MM.1S (cell line): Measurements from ENCODE around the gene POU2AF2.

ENCODE experiments used
- DNase-seq: peaks from one replicate; pipeline ENCODE4 v3.0.0-alpha.2; 2015
- H2AFZ ChIP-seq: fragments of 300-600 bp; sonication (generic); 2 replicates; pipeline ENCODE4 v1.6.0; 2016; ENCODE audit warnings: antibody characterized with exemption, low read length
- H3F3A ChIP-seq: fragments of 300-600 bp; sonication (generic); 2 replicates; pipeline ENCODE4 v1.6.1; 2016; ENCODE audit warnings: mild to moderate bottlenecking, antibody characterized with exemption, low read length, moderate library complexity, mixed read lengths; ENCODE audit not compliant: insufficient read depth
- H3K27ac ChIP-seq: fragments of 300-600 bp; sonication (generic); 2 replicates; pipeline ENCODE4 v1.5.1; 2016; ENCODE audit warnings: mild to moderate bottlenecking, low read length
- H3K27me3 ChIP-seq: fragments of 300-600 bp; sonication (generic); replicated peaks from 2 replicates; pipeline ENCODE4 v1.6.0; 2016; ENCODE audit warnings: low read length; ENCODE audit not compliant: insufficient read depth
- H3K36me3 ChIP-seq: fragments of 300-600 bp; sonication (generic); replicated peaks from 2 replicates; pipeline ENCODE4 v1.6.1; 2016; ENCODE audit warnings: mild to moderate bottlenecking, low read length, mixed read lengths; ENCODE audit not compliant: insufficient read depth
- H3K4me1 ChIP-seq: fragments of 300-600 bp; sonication (generic); 2 replicates; pipeline ENCODE4 v1.6.1; 2016; ENCODE audit warnings: low read length, mixed read lengths
- H3K4me2 ChIP-seq: fragments of 300-600 bp; sonication (generic); 2 replicates; pipeline ENCODE4 v1.6.0; 2016; ENCODE audit warnings: low read depth, low read length
- H3K4me3 ChIP-seq: fragments of 300-600 bp; sonication (generic); 2 replicates; pipeline ENCODE4 v1.5.1; 2016; ENCODE audit warnings: low read length, mixed read lengths
- H3K79me2 ChIP-seq: fragments of 300-600 bp; sonication (generic); 2 replicates; pipeline ENCODE4 v1.6.1; 2016; ENCODE audit warnings: mixed run types, low read length, mixed read lengths
- H3K9ac ChIP-seq: fragments of 300-600 bp; sonication (generic); 2 replicates; pipeline ENCODE4 v1.6.1; 2016; ENCODE audit warnings: low read length, mixed read lengths
- H3K9me2 ChIP-seq: fragments of 300-600 bp; sonication (generic); replicated peaks from 2 replicates; pipeline ENCODE4 v1.6.1; 2016; ENCODE audit warnings: mild to moderate bottlenecking, low read length, mixed read lengths; ENCODE audit not compliant: insufficient read depth
- H3K9me3 ChIP-seq: fragments of 300-600 bp; sonication (generic); replicated peaks from 2 replicates; pipeline ENCODE4 v1.6.1; 2016; ENCODE audit warnings: mild to moderate bottlenecking, low read length, mixed read lengths; ENCODE audit not compliant: insufficient read depth
- H4K20me1 ChIP-seq: fragments of 300-600 bp; sonication (generic); 2 replicates; pipeline ENCODE4 v1.6.1; 2016; ENCODE audit warnings: mild to moderate bottlenecking, low read length, moderate library complexity, mixed read lengths; ENCODE audit not compliant: insufficient read depth
- EZH2 ChIP-seq: fragments of 300-600 bp; sonication (generic); optimal IDR thresholded peaks from 2 replicates; pipeline ENCODE3; 2017; ENCODE audit warnings: low read depth, mild to moderate bottlenecking, antibody characterized with exemption, low read length, mixed read lengths
- EZH2phosphoT487 ChIP-seq: fragments of 300-600 bp; sonication (generic); IDR thresholded peaks from 2 replicates; pipeline ENCODE4 v1.6.1; 2018; ENCODE audit warnings: antibody characterized with exemption, low read length
- TF ChIP-seq, protein P1 (sequence below): fragments of 300-600 bp; sonication (generic); IDR thresholded peaks from 2 replicates; pipeline ENCODE4 v1.5.1; 2016; ENCODE audit warnings: antibody characterized with exemption, low read length, mixed read lengths

Gene POU2AF2

DNA sequence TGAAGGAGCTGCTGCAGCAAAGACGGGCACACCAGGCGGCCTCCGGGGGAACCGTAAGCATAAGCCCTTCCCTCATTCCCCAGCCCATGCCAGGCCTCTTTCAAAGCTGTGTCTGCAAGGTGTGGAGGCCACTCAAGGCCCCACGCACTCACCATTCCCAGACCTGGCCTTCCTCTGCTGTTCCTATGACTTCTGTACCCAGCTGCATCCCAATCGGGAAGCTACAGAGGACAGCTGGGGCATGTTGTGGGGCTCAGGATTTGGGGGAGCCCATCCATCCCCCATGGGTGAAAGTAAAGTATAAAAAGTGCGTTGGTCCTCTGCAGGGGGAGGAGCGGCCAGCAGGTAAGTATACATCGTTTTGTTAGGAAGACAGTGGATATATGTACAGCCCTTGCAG is 55.0 kb downstream of the POU2AF2 start:
- TF ChIP-seq, protein P1, sequence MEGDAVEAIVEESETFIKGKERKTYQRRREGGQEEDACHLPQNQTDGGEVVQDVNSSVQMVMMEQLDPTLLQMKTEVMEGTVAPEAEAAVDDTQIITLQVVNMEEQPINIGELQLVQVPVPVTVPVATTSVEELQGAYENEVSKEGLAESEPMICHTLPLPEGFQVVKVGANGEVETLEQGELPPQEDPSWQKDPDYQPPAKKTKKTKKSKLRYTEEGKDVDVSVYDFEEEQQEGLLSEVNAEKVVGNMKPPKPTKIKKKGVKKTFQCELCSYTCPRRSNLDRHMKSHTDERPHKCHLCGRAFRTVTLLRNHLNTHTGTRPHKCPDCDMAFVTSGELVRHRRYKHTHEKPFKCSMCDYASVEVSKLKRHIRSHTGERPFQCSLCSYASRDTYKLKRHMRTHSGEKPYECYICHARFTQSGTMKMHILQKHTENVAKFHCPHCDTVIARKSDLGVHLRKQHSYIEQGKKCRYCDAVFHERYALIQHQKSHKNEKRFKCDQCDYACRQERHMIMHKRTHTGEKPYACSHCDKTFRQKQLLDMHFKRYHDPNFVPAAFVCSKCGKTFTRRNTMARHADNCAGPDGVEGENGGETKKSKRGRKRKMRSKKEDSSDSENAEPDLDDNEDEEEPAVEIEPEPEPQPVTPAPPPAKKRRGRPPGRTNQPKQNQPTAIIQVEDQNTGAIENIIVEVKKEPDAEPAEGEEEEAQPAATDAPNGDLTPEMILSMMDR: no peak
- TF ChIP-seq EZH2phosphoT487 (no peak), EZH2 (no peak)
- Histone ChIP-seq H3K9ac (no peak overlapping the region), H3K27me3 (no peaks in the 10 kb centered on the region), H3K36me3 (no peaks in the 10 kb centered on the region), H3F3A (no peaks in the 10 kb centered on the region), H3K9me3 (no peaks in the 10 kb centered on the region), H3K27ac (no peak overlapping the region), H2AFZ (no peak overlapping the region), H3K4me1 (no peaks in the 10 kb centered on the region), H4K20me1 (no peaks in the 10 kb centered on the region), H3K4me3 (no peak overlapping the region), H3K4me2 (no peak overlapping the region), H3K9me2 (no peaks in the 10 kb centered on the region), H3K79me2 (no peaks in the 10 kb centered on the region)
- DNase-seq: no peak

DNA sequence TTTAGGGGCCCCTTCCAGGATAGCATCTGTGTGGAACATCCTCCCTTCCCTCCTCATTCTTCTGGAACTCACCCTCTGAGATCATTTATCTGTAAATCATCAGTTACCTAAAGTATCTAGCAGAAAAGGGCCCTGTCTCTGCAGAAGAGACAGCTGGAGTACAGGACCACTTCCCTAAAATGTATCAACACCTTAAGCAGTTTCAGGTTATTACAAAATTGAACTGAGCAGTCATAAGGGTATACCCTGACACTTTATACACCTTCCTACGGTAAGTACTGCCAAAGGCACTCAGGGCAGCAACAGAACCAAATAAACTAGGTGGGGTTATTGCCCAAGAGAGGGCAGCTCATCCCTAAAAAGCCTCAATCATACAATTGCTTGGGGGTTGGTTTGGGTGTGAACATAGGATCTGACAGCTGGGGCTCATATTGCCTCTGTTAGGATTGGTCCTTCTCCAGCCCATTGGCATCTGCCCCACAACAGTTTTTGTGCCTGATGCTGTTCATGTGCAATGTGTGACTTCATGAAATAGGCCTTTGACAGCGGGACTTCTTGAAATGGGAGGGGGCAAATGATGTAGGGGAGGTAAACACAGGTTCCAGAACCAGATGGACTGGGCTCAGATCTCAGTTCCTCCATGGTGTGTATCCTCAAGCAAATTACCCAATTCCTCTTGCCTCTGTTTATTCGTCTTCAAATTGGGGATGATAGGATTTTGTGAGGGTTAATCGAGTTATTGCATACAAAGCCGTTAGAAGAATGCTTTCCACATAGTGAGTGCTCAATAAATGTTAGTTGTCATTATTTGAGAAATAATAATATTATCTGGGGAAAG is 55.7 kb downstream of the POU2AF2 start:
- Histone ChIP-seq H3K4me3 (no peak overlapping the region), H3K27ac (no peak overlapping the region), H4K20me1 (no peaks in the 10 kb centered on the region), H3K36me3 (no peaks in the 10 kb centered on the region), H3K27me3 (no peaks in the 10 kb centered on the region), H3F3A (no peaks in the 10 kb centered on the region), H3K4me2 (no peak overlapping the region), H2AFZ (no peak overlapping the region), H3K9ac (no peak overlapping the region), H3K79me2 (no peaks in the 10 kb centered on the region), H3K9me2 (no peaks in the 10 kb centered on the region), H3K9me3 (no peaks in the 10 kb centered on the region), H3K4me1 (no peaks in the 10 kb centered on the region)
- TF ChIP-seq, protein P1: no peak
- no peak for TF ChIP-seq EZH2phosphoT487
- TF ChIP-seq EZH2: no peak
- DNase-seq: no peak

DNA sequence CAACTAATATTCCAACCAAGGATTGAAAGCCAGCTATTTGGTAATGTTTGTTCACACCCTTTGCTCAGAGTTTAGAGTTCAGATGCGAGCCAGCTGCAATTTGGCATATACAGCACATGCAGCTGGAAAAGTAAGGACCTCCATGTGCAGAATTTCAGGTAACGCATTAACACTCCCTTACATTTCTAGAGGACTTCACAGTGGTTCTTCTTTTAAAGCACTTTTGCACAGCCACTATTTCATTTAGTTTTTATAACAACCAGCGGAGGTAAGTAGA is 56.3 kb downstream of the POU2AF2 start:
- Histone ChIP-seq H3K27me3 (no peaks in the 10 kb centered on the region), H3K9me2 (no peaks in the 10 kb centered on the region), H3K9me3 (no peaks in the 10 kb centered on the region), H3K4me1 (no peaks in the 10 kb centered on the region), H3K4me3 (no peak overlapping the region), H3F3A (no peaks in the 10 kb centered on the region), H4K20me1 (no peaks in the 10 kb centered on the region), H3K36me3 (no peaks in the 10 kb centered on the region), H3K79me2 (no peaks in the 10 kb centered on the region), H2AFZ (no peak overlapping the region), H3K9ac (no peak overlapping the region), H3K27ac (no peak overlapping the region), H3K4me2 (no peak overlapping the region)
- TF ChIP-seq, protein P1: no peak
- no peak for TF ChIP-seq EZH2
- TF ChIP-seq EZH2phosphoT487: no peak
- no peak for DNase-seq
